NCI-H1092 treated with DMSO at 0.1 percent for 48 hours (cell line): ENCODE data around the gene JPH2.
A peak's percentile ranks its signal among the peaks of the same experiment; 100 is the strongest.

Source experiments
- DNase-seq: peaks from one replicate; lab custom pipeline; 2025; lab: John Stamatoyannopoulos, UW

The JPH2 gene

GRCh38 chr20:44075191-44075949, 111.6 kb downstream of the JPH2 start:
- DNase-seq = no peak

- DNase-seq = peak; percentile 1
These were observed 112.5 kb downstream of the JPH2 start for GRCh38 chr20:44074252-44075151.

GRCh38 chr20:44073675-44074071, 113.3 kb downstream of the JPH2 start:
- DNase-seq = no peak

- no peak for DNase-seq
These were observed 113.8 kb downstream of the JPH2 start for GRCh38 chr20:44073011-44073674.

GRCh38 chr20:44072384-44072783, 114.6 kb downstream of the JPH2 start:
- no peak for DNase-seq

- DNase-seq = no peak
These were observed 115.4 kb downstream of the JPH2 start for GRCh38 chr20:44071526-44072111.

GRCh38 chr20:44071057-44071456, 115.9 kb downstream of the JPH2 start:
- no peak for DNase-seq

- DNase-seq = no peak
These were observed 116.7 kb downstream of the JPH2 start for GRCh38 chr20:44070139-44070900.

- DNase-seq = no peak
These were observed 117.6 kb downstream of the JPH2 start for GRCh38 chr20:44069203-44070011.

- DNase-seq = no peak
These were observed 118.4 kb downstream of the JPH2 start for GRCh38 chr20:44068316-44069201.

GRCh38 chr20:44067650-44068081, 119.3 kb downstream of the JPH2 start:
- no peak for DNase-seq

GRCh38 chr20:44066645-44067606, 120.1 kb downstream of the JPH2 start:
- DNase-seq = no peak

GRCh38 chr20:44065401-44066340, 121.3 kb downstream of the JPH2 start:
- DNase-seq = no peak

- no peak for DNase-seq
These were observed 122.2 kb downstream of the JPH2 start for GRCh38 chr20:44064501-44065400.
